Gastroesophageal sphincter (tissue), 4 donors: ENCODE results near the gene TMEM225B. TPM values are rescaled to one million over a fixed set of nuclear protein-coding genes. Genes with fewer than 3 reads are reported as not detected.

Source experiments
- ATAC-seq: fragments of 150-250 bp; one replicate; pipeline ENCODE4 v1.9.1; 2016; ENCODE audit warnings: mild to moderate bottlenecking, moderate library complexity
- H3K27ac ChIP-seq, 4 donors: fragments of 200-600 bp; sonication (generic) in 3 of 4; 1 replicate in 3 of 4; 2 replicates in 1 of 4; pipeline ENCODE4 v1.5.1; 2016 to 2019
- H3K27me3 ChIP-seq: fragments of 200-600 bp; sonication (generic); one replicate; pipeline ENCODE4 v1.5.1; 2019
- H3K36me3 ChIP-seq, 2 donors: fragments of 200-600 bp; sonication (generic); one replicate each; pipeline ENCODE4 v1.5.1; 2019; ENCODE audit warnings: control low read depth in 1 of 2
- H3K4me1 ChIP-seq, 3 donors: fragments of 200-600 bp; sonication (generic); 1 replicate in 2 of 3; 2 replicates in 1 of 3; pipeline ENCODE4 v1.5.1; 2016 to 2019; ENCODE audit warnings: control low read depth in 2 of 3
- H3K4me3 ChIP-seq, 2 donors: fragments of 200-600 bp; sonication (generic); one replicate each; pipeline ENCODE4 v1.5.1; 2019; ENCODE audit warnings: mild to moderate bottlenecking in 1 of 2, moderate library complexity in 1 of 2
- H3K9me3 ChIP-seq, 3 donors: fragments of 200-600 bp; sonication (generic); one replicate each; pipeline ENCODE4 v1.5.1; 2017 to 2019; ENCODE audit warnings: control low read depth in 2 of 3
- EP300 ChIP-seq: sonication (generic); formaldehyde crosslinking; IDR thresholded peaks from one replicate; pipeline ENCODE4 v1.6.1; 2017; ENCODE audit warnings: antibody characterized with exemption, mild to moderate bottlenecking
- POLR2A ChIP-seq, 2 donors: fragments of 450-650 bp; IDR thresholded peaks; one replicate each; pipeline ENCODE4 v1.6.1; 2017; ENCODE audit warnings: antibody characterized with exemption in 2 of 2, mild to moderate bottlenecking in 2 of 2, moderate library complexity in 1 of 2
- POLR2AphosphoS5 ChIP-seq: sonication (generic); formaldehyde crosslinking; IDR thresholded peaks from one replicate; pipeline ENCODE4 v1.6.1; 2017; ENCODE audit warnings: antibody characterized with exemption
- WGBS, 2 donors: methylation state at CpG; one replicate each; pipeline ENCODE4 v1.1.5; 2018; ENCODE audit warnings: low coverage in 1 of 2; 5-methylcytosine and 5-hydroxymethylcytosine counted together
- total RNA-seq, 4 donors: library from RNA; depleted of rRNA; stranded (reverse); fragments of >200 nt; gene quantifications; one replicate each; pipeline ENCODE4 v1.1.0, GENCODE V29; 2016
- TF ChIP-seq, protein P1 (sequence below), 4 experiments: fragments of 200-600 bp in 2 of 4; fragments of 450-650 bp in 2 of 4; sonication (generic) in 1 of 4; IDR thresholded peaks; one replicate each; pipeline ENCODE4 v1.5.1; 2017 to 2019; ENCODE audit warnings: antibody characterized with exemption in 4 of 4, mild to moderate bottlenecking in 2 of 4, moderate library complexity in 2 of 4

Gene TMEM225B
- total RNA-seq, 4 donors from 2014 or later, result 1.6 to 2.2 TPM; not detected in 2

DNA sequence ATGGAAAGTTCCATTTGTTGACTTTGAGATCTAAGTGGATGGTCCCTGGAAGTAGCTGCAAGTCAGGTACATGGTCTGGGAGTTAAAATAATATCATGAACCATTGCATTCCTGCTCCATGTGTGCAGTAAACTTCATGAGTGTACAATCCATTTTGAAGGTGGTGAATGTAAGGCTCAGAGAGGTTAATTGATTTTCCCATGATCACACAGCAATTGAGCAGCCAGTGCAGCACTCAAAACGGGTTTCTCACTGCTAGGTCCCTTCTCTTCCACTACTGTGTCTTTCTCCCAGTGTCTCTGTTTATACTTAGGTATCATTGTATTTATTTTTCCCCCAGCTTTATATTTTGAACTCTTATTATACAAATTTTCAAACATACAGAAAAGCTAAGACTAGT lies 28.6 kb downstream of the TMEM225B start:
- H3K4me3 ChIP-seq, result no peak overlapping the region
- H3K27ac ChIP-seq, result no peak overlapping the region
- H3K9me3 ChIP-seq, result no peaks in the 10 kb centered on the region
- TF ChIP-seq, protein P1, sequence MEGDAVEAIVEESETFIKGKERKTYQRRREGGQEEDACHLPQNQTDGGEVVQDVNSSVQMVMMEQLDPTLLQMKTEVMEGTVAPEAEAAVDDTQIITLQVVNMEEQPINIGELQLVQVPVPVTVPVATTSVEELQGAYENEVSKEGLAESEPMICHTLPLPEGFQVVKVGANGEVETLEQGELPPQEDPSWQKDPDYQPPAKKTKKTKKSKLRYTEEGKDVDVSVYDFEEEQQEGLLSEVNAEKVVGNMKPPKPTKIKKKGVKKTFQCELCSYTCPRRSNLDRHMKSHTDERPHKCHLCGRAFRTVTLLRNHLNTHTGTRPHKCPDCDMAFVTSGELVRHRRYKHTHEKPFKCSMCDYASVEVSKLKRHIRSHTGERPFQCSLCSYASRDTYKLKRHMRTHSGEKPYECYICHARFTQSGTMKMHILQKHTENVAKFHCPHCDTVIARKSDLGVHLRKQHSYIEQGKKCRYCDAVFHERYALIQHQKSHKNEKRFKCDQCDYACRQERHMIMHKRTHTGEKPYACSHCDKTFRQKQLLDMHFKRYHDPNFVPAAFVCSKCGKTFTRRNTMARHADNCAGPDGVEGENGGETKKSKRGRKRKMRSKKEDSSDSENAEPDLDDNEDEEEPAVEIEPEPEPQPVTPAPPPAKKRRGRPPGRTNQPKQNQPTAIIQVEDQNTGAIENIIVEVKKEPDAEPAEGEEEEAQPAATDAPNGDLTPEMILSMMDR (IDR thresholded peaks at IDR 0.05), result no peak
- TF ChIP-seq POLR2AphosphoS5, result no peak
- no peak for TF ChIP-seq EP300
- no peak for TF ChIP-seq POLR2A (IDR thresholded peaks at IDR 0.05)
- 71 to 83% methylated on average over 1 of the region's 1 CpG for WGBS, 2 donors
- peaks cover 0 to 100% of the 10 kb centered on the region in 2 donors for H3K36me3 ChIP-seq
- no peaks in the 10 kb centered on the region for H3K4me1 ChIP-seq
- no peaks in the 10 kb centered on the region for H3K27me3 ChIP-seq
- ATAC-seq, result no peak

DNA sequence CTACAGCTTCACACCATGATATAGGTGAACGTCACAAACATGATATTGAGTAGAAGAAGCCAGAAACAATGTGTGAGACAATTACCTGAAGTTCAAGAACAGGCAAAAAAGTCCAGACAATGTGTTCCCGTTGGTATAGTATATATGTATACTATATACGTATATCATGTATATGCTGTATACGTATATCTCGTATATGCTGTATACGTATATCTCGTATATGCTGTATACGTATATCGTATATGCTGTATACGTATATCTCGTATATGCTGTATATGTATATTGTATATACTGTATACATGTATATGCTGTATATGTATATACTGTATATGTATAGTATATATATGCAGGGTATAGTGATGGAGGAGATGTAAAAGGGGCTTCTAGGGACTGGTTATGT lies 29.4 kb downstream of the TMEM225B start:
- Histone ChIP-seq H3K4me3 (no peak overlapping the region), H3K9me3 (no peaks in the 10 kb centered on the region), H3K36me3 (peaks cover 0 to 98% of the 10 kb centered on the region in 2 donors), H3K27me3 (no peaks in the 10 kb centered on the region), H3K4me1 (no peaks in the 10 kb centered on the region), H3K27ac (no peak overlapping the region)
- no peak for ATAC-seq
- no peak for TF ChIP-seq POLR2A (IDR thresholded peaks at IDR 0.05)
- TF ChIP-seq, protein P1 (IDR thresholded peaks at IDR 0.05), result no peak
- TF ChIP-seq POLR2AphosphoS5, result no peak
- no peak for TF ChIP-seq EP300
- 86 to 90% methylated on average over 11 of the region's 11 CpGs for WGBS, 2 donors

DNA sequence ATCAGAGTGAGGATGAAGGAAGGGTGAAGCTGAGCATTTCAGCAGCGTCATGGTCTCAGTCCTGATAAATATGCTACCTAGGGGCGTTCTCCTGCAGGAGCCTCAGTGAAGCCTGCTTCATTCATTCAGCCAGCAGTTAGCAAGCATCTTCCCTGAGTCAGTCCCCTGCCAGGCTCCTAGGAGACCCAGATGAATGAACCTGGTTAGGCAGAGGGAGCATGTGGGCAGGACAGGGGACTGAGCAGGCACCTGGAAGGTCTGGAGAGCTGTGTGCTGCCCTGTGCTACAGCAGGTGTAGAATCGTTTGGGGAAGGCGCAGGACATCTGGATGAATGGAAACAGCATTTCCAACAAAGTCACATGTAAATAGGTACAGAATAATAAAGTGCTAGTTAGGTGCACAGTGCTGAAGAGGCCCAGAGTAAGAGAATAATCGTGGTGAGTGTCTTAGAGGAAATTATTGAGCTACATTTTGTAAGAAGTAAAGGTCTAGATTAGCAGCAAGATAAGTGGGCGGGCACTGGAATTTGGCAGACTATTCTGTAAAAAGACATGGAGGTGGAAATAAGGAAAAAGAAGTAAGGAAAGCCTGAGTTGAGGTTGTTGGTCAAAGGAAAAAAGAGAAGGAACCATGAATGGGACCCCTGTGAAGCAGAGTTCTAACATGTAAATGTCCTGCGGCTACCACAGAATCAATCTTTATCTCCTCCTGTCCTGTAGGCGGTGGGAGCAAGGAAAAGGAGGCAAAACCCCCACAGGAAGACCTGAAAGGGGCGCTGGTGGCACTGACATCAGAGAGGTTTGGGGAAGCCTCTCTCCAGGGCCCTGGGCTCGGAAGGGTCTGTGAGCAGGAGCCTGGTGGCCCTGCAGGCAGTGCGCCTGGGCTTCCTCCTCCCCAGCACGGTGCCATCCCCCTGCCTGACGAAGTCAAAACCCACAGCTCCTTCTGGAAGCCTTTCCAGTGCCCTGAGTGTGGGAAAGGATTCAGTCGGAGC lies 30.7 kb downstream of the TMEM225B start:
- Histone ChIP-seq H3K27me3 (no peaks in the 10 kb centered on the region), H3K27ac (no peak overlapping the region), H3K36me3 (peaks cover 0 to 98% of the 10 kb centered on the region in 2 donors), H3K4me3 (no peak overlapping the region), H3K4me1 (no peaks in the 10 kb centered on the region), H3K9me3 (no peaks in the 10 kb centered on the region)
- TF ChIP-seq, protein P1 (IDR thresholded peaks at IDR 0.05), result no peak
- TF ChIP-seq EP300 (no peak), POLR2A (IDR thresholded peaks at IDR 0.05) (no peak), POLR2AphosphoS5 (no peak)
- 68 to 76% methylated on average over 6 to 8 of the region's 14 CpGs for WGBS, 2 donors
- ATAC-seq, result no peak

DNA sequence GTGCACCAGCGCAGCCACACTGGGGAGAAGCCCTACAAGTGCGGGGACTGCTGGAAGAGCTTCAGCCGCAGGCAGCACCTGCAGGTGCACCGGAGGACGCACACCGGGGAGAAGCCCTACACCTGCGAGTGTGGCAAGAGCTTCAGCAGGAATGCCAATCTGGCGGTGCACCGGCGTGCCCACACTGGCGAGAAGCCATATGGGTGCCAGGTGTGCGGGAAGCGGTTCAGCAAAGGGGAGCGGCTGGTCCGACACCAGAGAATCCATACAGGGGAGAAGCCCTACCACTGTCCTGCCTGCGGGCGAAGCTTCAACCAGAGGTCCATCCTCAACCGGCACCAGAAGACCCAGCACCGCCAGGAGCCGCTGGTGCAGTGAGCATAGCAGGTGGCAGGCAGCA lies 31.6 kb downstream of the TMEM225B start:
- 91% methylated on average over 11 of the region's 20 CpGs; no CpG with 5 or more reads in 1 of the 2 donors for WGBS, 2 donors
- TF ChIP-seq POLR2A (IDR thresholded peaks at IDR 0.05) (no peak), EP300 (no peak), POLR2AphosphoS5 (no peak)
- TF ChIP-seq, protein P1 (IDR thresholded peaks at IDR 0.05), result no peak
- H3K9me3 ChIP-seq, result no peaks in the 10 kb centered on the region
- ATAC-seq, result no peak
- H3K27ac ChIP-seq, result no peak overlapping the region
- H3K27me3 ChIP-seq, result no peaks in the 10 kb centered on the region
- H3K36me3 ChIP-seq, result peaks cover 0 to 98% of the 10 kb centered on the region in 2 donors
- H3K4me1 ChIP-seq, result no peaks in the 10 kb centered on the region
- H3K4me3 ChIP-seq, result no peak overlapping the region
